ENCODE results near the gene PGS1. TPM values are rescaled to one million over a fixed set of nuclear protein-coding genes. Genes with fewer than 3 reads are reported as not detected.

PGS1 gene
- total and polyA plus RNA-seq, 8 donors = 11.9 to 209 (median 31.6) TPM

DNA sequence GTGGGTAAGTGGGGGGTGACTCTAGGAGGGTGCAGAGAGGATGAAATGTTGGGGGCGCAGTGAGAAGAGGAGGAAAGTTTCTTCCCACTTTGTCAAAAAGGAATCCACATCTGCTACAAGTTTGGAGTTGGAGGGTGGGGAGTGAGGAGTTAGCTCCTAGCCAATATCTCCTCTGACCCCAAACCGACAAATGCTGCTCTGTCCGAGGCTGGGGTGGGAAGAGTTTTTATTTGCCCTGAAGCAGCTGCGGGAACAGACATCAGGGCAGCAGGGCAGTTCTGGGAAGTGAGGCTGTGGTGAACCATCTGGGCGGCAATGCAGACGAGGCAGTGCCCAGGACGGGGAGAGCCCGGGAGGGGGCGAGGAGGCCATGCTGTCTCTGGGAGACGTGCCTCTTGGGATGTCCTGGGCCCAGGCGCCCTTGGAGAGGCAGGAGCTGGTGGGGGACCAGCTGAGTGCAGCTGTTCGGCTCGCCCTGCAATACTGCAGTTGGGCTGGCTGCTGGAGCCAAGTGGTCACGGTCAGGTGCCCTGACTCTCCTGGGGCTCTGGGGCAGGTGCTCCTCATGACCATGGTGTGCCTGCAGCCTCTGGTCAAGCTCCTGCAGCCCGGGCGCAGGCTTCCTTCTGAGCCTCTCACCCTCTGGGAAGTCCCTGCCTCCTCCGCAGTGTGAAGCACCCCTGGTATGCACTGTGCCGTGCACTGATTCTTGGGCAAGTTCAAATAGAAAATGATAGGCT lies 12.2 kb upstream of the PGS1 start:
- H3K4me3 ChIP-seq = no peak overlapping the region
- TF ChIP-seq POLR2A (IDR thresholded peaks at IDR 0.05) = no peak
- TF ChIP-seq, protein P1, sequence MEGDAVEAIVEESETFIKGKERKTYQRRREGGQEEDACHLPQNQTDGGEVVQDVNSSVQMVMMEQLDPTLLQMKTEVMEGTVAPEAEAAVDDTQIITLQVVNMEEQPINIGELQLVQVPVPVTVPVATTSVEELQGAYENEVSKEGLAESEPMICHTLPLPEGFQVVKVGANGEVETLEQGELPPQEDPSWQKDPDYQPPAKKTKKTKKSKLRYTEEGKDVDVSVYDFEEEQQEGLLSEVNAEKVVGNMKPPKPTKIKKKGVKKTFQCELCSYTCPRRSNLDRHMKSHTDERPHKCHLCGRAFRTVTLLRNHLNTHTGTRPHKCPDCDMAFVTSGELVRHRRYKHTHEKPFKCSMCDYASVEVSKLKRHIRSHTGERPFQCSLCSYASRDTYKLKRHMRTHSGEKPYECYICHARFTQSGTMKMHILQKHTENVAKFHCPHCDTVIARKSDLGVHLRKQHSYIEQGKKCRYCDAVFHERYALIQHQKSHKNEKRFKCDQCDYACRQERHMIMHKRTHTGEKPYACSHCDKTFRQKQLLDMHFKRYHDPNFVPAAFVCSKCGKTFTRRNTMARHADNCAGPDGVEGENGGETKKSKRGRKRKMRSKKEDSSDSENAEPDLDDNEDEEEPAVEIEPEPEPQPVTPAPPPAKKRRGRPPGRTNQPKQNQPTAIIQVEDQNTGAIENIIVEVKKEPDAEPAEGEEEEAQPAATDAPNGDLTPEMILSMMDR (IDR thresholded peaks at IDR 0.05) = no peak
- TF ChIP-seq EP300 (IDR thresholded peaks at IDR 0.05) = no peak
- no peak for TF ChIP-seq POLR2AphosphoS5 (IDR thresholded peaks at IDR 0.05)
- peak overlapping the region in 3 of 5 donors; percentile 46 to 60 (median 52) for H3K27ac ChIP-seq

DNA sequence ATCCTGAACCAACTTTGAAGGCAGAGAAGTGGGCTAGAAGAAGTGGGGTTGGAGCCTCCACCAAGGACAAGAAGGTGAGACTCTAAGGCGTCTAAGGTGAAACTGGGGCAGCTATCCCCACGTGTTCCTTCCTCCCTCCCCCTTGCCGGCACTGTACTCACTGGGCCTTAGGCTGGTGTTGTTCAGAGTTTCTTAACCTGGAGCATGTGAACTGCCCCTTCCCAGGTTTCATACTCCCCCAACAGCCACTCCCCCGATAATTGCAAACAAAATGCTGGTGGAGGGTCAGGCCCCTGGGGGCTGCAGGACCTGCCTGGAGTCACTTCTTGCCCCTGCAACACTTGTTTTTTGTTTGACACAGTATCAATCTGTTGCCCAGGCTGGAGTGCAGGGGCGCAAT lies 11.3 kb upstream of the PGS1 start:
- intact Hi-C loops (cut with DNase I; ENCODE audit: low total_unique reads) = no loop called here
- DNase-seq = no peak
- TF ChIP-seq EP300 (IDR thresholded peaks at IDR 0.05) = no peak
- TF ChIP-seq POLR2AphosphoS5 (IDR thresholded peaks at IDR 0.05) = no peak
- TF ChIP-seq, protein P1 (IDR thresholded peaks at IDR 0.05) = no peak
- no peak for TF ChIP-seq POLR2A (IDR thresholded peaks at IDR 0.05)
- Histone ChIP-seq H3K36me3 (no peaks in the 10 kb centered on the region), H3K9me3 (no peaks in the 10 kb centered on the region), H3K4me3 (no peak overlapping the region), H3K27me3 (peaks cover 0 to 16% (median 5%) of the 10 kb centered on the region in 3 donors), H3K27ac (no peak overlapping the region), H3K4me1 (peaks cover 0 to 15% (median 8%) of the 10 kb centered on the region in 4 donors)
- 70 to 88% (median 84%) methylated on average over 5 of the region's 5 CpGs for WGBS, 5 donors

More for the DNA sequence above, 12.2 kb upstream of the PGS1 start:
- Histone ChIP-seq H3K36me3 (no peaks in the 10 kb centered on the region), H3K27me3 (peaks cover 0 to 16% (median 5%) of the 10 kb centered on the region in 3 donors), H3K9me3 (no peaks in the 10 kb centered on the region), H3K4me1 (peaks cover 0 to 18% (median 8%) of the 10 kb centered on the region in 4 donors)
- intact Hi-C loops (cut with DNase I; ENCODE audit: low total_unique reads) = no loop called here
- WGBS, 5 donors = 77 to 87% (median 78%) methylated on average over 14 to 18 of the region's 18 CpGs
- no peak for DNase-seq

DNA sequence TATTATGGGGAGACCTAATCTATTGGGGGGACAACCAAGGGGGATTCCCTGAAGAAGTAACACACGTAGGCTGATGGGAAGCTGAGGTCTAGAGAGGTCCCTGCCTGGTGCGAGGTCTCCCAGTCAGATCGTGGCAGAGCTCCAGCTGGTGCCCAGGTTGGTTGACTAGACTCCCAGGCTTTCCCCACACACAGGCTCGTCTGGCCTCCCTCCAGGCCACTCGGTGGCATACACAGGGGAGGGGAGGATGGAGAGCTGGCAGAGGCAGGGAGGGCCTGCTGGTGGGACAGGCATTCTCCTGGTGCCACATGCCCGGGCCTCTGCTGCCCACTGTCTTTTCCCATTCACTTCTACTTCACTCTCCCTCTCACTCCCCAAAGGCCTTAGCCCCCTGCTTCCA lies 10.1 kb upstream of the PGS1 start:
- Histone ChIP-seq H3K36me3 (no peaks in the 10 kb centered on the region), H3K9me3 (no peaks in the 10 kb centered on the region), H3K27me3 (peaks cover 0 to 16% (median 5%) of the 10 kb centered on the region in 3 donors), H3K4me3 (no peak overlapping the region), H3K27ac (no peak overlapping the region), H3K4me1 (peaks cover 0 to 15% (median 8%) of the 10 kb centered on the region in 4 donors)
- intact Hi-C loops (cut with DNase I; ENCODE audit: low total_unique reads) = no loop called here
- no peak for DNase-seq
- TF ChIP-seq POLR2A (IDR thresholded peaks at IDR 0.05) = no peak
- TF ChIP-seq, protein P1 (IDR thresholded peaks at IDR 0.05) = no peak
- WGBS, 5 donors = 38 to 69% (median 51%) methylated on average over 5 to 6 of the region's 6 CpGs

DNA sequence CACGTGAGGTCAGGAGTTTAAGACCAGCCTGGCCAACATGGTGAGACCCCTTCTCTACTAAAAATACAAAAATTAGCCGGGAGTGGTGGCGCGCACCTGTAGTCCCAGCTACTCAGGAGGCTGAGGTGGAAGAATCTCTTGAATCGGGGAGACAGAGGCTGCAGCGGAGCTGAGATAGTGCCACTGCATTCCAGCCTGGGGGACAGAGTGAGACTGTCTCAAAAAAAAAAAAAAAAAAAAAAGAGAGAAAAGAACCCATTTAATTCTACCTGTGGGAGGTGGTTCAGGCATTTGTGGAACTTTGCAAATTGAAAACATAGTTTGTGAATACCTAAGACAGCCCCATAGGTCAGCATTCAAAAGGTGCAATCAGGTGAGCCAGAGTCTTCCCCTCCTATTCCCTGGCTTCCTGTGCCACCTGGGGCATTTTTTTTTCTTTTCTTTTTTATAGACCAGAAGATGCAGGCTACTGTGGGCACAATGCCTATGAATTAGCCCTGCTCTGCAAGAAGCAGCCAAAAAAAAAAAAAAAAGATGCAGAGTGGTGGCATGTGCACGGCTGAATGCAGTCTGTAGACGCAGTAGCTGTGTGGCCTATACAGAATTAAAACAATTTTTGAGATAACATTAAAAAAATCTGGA lies 9.5 kb upstream of the PGS1 start:
- H3K27ac ChIP-seq = no peak overlapping the region
- intact Hi-C loops (cut with DNase I; ENCODE audit: low total_unique reads) = no loop called here

More for the DNA sequence above, 9.5 kb upstream of the PGS1 start:
- no peaks in the 10 kb centered on the region for H3K36me3 ChIP-seq
- no peaks in the 10 kb centered on the region for H3K9me3 ChIP-seq
- peaks cover 0 to 15% (median 8%) of the 10 kb centered on the region in 4 donors for H3K4me1 ChIP-seq
- peaks cover 0 to 16% (median 5%) of the 10 kb centered on the region in 3 donors for H3K27me3 ChIP-seq
- no peak for DNase-seq
- TF ChIP-seq POLR2AphosphoS5 (IDR thresholded peaks at IDR 0.05) (no peak), EP300 (IDR thresholded peaks at IDR 0.05) (no peak), POLR2A (IDR thresholded peaks at IDR 0.05) (no peak)
- TF ChIP-seq, protein P1 (IDR thresholded peaks at IDR 0.05) = no peak
- WGBS, 5 donors = 90 to 95% (median 93%) methylated on average over 8 of the region's 8 CpGs
- H3K4me3 ChIP-seq = no peak overlapping the region

Data from stomach (tissue), 9 donors.